Left colon (tissue), 2 donors: ENCODE measurements around the gene EPHA10. TPM values are rescaled to one million over a fixed set of nuclear protein-coding genes. Genes with fewer than 3 reads are reported as not detected.

Source experiments
- ATAC-seq: fragments of 200-7000 bp; cut with Tn5 transposase; one replicate; pipeline ENCODE4 v1.9.1; 2020; ENCODE audit warnings: mild to moderate bottlenecking, moderate library complexity
- DNase-seq, 2 donors: peaks; one replicate each; pipeline ENCODE4 v3.0.0-alpha.2; 2020
- intact Hi-C, 2 donors: fragments of 100-400 bp; cut with DNase I in 1 of 2; cut with micrococcal nuclease in 1 of 2; formaldehyde crosslinking; loops; one replicate each; pipeline versions ENCODE4 v1.11.2 to v1.14.0; 2022; cut with DNase I, micrococcal nuclease
- total RNA-seq, 2 donors: library from RNA; stranded (reverse); fragmentation: NEBNext Ultra II Directional; extraction: Animal tissue kit (Norgen Biotek cat#: 25700); gene quantifications; one replicate each; pipeline ENCODE4 v1.2.1, GENCODE V29; 2021
- donor health status: DM: no; HTN: no; CAD: no.
- donor health status: DM: yes; HTN: yes; CAD: no.

EPHA10 gene
- total RNA-seq, 2 donors from 2014 or later = 49.2 to 62.5 TPM

GRCh38 chr1:37720231-37721130 is 44.4 kb downstream of the EPHA10 start:
- intact Hi-C loops = no loop called here
- DNase-seq (no peak), ATAC-seq (no peak)

- intact Hi-C loops = no loop called here
- DNase-seq (no peak), ATAC-seq (no peak)
These were observed 45.2 kb downstream of the EPHA10 start for GRCh38 chr1:37719572-37720195.

- intact Hi-C loops = no loop called here
- no peak for DNase-seq
- no peak for ATAC-seq
These were observed 45.9 kb downstream of the EPHA10 start for GRCh38 chr1:37718901-37719571.

DNA sequence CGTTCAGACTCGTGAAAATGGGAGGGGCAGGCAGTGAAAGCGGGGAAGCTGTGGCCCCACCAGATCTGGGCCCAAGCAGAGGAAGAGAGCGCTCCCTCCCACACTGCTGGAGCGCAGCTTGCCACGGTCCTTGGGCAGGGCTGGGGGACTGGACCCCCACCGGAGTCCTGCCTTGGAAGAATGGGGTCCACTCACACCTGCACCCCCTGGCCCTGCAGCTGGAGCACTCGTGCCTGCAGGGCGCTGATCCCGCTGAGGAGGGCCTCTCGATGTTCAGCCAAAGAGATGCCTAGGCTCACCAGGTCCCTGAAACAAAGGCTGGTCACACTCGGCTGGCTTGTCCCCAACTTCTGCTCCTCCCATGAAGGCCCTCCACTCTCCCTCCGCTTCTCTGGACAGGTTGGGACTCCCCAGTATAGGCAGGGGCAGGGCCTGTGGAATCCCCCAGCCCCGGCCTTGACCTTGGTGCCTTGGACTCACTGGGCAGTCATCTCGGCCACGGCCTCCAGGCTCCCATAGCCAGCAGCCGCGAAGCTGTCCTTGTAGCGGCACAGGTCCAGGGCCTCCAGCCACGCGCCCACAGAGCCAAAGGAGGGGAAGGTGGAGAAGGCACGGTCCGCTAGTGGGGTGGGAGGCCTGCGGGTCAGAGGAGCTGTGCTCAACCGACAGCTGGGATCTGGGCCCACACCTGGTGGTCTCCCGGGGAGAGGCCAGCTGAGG is 46.6 kb downstream of the EPHA10 start:
- no peak for DNase-seq

DNA sequence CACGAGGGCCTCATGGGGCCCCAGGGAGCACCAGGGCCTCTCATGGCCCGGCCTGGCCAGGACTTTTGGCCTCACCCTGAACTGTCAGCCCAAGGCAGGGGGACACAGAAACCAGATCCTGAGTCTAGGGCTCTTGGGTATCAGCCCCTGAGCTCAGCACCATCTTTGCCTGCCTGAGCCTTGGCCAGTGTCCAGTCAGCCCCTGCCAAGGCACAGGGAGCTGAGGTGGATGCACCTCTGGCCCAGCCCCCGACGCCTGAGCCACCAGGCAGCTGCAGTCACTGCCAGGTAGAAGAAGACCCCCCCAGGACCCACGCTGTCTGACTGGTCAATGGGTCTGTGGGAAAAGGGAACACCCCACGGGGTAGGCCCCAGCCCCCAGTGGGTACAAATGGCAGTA is 47.3 kb downstream of the EPHA10 start:
- DNase-seq (no peak), ATAC-seq (no peak)
- intact Hi-C loops = no loop called here

More for the DNA sequence above, 46.6 kb downstream of the EPHA10 start:
- intact Hi-C loops = no loop called here
- ATAC-seq = no peak

- ATAC-seq (no peak), DNase-seq (no peak)
- intact Hi-C loops = no loop called here
These were observed 48.6 kb downstream of the EPHA10 start for GRCh38 chr1:37716321-37716720.

DNA sequence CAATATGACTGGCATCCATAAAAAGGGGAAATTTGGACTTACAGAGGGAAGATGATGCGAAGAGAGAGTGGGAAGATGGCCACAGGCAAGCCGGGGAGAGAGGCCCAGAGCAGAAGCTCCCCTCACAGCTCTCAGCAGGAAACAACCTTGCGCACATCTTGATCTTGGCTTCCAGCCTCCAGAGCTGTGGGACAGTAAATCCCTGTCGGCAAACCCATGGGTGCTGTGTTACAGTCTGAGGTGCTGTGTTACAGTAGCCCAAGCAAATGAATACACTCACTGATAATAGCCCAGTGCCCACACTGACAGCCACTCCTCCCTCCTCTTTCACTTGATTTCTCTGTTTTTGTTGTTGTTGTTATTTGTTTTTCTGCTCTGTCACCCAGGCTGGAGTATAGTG is 50.2 kb downstream of the EPHA10 start:
- no peak for DNase-seq
- no peak for ATAC-seq
- intact Hi-C loops = no loop called here

DNA sequence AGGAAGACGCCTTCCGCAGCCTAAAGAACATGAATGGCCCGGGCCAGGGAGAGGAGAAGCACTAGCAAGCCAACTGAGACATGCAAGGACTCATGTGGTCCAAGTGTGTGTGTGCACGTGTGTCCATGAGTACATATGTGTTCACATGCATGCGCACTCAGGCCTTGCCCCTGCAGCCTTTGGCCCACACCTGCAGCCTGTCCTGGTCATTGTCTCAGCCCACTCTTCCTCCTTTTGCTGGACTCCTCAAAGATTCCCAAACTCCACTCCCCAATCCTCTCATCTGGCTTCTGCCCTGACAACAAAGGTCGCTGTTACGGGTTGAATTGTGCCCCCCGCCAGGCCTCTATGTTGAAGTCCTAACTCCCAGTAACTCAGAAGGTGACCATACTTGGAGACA is 50.7 kb downstream of the EPHA10 start:
- no peak for DNase-seq
- intact Hi-C loops = no loop called here

DNA sequence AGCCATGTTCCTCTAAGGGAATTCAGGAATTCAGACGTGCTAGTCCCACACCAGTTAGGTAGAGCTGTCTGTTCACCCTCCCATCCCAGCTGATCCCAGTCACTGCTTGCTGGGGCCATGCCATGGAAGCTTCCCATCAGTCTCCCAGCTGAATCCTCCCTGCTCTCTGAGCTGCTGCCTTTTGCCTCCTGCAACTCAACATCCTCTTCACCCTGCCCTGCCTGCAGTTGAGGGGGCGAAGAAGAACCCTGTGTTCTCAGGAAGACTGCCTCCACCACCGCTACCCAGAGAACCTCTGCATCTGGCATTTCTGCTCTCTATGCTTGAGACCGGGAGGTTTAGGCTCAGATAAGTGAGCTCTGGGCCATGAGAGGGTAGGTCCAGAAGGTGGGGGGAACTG is 56.4 kb downstream of the EPHA10 start:
- intact Hi-C loops = no loop called here
- ATAC-seq = no peak

More for the DNA sequence above, 50.7 kb downstream of the EPHA10 start:
- no peak for ATAC-seq

DNA sequence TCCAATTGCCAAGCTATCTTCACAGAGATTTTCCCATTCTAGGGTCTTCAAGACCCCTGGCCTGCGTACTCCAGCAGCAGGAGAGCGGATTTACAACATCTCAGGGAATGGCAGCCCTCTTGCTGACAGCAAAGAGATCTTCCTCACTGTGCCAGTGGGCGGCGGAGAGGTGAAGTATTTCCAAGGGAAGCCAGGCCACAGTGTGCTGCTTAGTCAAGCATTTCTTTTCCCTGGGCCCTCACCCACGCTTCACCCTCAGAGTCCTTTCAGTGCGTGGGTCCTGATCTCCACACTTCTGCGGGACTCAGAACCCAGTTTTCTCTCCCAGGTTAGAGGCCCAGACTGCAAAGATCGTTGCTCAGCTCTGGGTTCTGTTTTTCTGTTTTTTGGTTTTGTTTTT is 59.5 kb downstream of the EPHA10 start:
- DNase-seq (no peak), ATAC-seq (no peak)
- intact Hi-C loops = no loop called here

More for the DNA sequence above, 56.4 kb downstream of the EPHA10 start:
- no peak for DNase-seq

DNA sequence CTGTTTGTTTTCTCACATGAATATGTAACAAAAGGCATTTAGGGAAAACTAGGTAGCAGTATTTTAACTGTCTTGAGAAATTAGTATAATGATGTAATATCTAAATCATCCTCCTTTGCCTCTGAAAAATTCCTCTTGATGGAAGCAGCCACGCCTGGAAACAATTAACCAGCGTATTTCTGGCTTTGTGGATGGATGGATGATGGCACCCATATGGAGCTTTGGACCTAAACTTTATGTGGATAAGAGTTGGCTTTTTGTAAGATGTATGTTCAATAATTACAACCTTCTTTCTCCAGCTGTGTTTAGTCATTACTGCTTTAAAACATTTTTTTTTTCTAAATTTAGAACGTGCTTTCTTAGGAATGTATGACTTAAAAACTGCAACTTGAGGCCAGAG is 60.0 kb downstream of the EPHA10 start:
- no peak for ATAC-seq
- intact Hi-C loops = no loop called here

GRCh38 chr1:37703061-37703460 is 61.9 kb downstream of the EPHA10 start:
- ATAC-seq (no peak), DNase-seq (no peak)
- intact Hi-C loops = no loop called here

More for the DNA sequence above, 60.0 kb downstream of the EPHA10 start:
- DNase-seq = no peak

DNA sequence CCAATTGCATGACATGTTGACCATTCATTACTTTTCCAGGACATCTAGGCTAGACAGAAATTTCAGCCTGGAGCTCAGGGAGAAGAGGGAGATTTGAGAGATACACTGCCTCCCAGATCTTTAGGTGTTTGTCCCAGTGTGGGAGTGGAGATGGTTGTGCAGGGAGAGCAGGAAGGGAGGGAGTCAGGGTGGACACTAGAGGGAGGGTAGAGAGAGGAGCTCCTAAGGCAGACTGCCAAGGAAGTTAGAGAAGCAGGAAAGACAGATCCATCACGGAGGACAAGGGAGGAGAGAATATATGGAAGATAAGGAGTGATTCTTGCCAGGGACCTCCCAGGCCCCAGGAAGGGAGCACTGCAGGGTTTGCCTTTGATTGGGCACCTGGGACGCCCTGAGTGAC is 63.9 kb downstream of the EPHA10 start:
- peak; percentile 16 for ATAC-seq
- no peak for DNase-seq
- intact Hi-C loops = no loop called here

DNA sequence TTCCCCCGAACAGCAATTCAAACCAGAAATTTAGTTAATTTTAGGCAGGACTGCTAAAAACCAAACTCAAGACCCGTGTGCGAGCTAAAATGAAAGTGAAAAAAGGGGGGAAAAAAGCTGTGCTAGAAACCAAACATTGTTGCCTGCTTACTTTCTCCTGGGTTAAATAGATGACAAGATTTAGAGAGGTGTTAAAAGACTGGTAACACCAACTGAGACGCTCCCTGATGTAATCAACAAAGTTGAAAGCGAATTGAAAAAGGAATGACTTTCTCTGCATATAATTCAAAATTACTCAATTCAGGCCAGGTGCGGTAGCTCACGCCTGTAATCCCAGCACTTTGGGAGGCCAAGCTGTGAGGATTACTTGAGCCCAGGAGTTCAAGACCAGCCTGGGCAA is 65.8 kb downstream of the EPHA10 start:
- no peak for DNase-seq
- intact Hi-C loops = loop anchor here in 1 of 2 donors (5.0 kb wide), 1 partner anchor 103 kb away; no protein-coding TSS in a partner anchor
- no peak for ATAC-seq

GRCh38 chr1:37697737-37698136 is 67.2 kb downstream of the EPHA10 start:
- DNase-seq (no peak), ATAC-seq (peak; percentile 54)
- intact Hi-C loops = loop anchor here in 1 of 2 donors (5.0 kb wide), 1 partner anchor 105 kb away; no protein-coding TSS in a partner anchor

DNA sequence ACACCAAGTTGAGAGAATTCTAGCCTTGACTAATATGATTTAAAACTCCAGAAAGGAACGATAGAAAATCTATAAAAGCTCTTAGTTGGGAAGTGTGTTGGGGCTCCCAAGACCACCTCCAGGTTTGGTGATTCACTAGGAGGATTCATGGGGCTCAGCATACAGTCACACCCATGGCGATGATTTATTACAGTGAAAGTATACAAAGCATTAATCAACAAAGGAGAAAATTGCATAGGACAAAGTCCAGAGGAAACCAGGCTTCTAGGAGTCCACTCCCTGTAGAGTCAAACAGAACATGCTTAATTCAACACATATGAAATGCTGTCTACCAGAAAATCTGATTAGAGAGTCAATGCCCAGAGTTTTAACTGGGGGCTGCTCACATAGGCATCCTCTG is 67.8 kb downstream of the EPHA10 start:
- peak; percentile 80 for ATAC-seq
- intact Hi-C loops = loop anchor here in 1 of 2 donors (5.0 kb wide), 1 partner anchor 105 kb away; no protein-coding TSS in a partner anchor
- no peak for DNase-seq

DNA sequence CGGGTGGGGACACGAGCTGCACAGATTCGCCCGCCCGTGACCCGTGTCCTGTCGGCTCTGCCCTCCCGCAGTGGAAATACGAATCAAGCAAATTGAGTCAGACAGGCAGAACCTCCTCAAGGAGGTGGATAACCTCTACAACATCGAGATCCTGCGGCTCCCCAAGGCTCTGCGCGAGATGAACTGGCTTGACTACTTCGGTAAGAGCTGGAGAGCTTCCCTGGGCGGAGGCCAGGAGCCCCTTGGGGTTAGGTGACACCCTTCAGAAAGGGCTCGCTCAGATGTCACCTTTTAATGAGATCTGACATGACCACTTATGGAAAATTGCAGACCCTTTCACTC is 72.1 kb downstream of the EPHA10 start:
- no peak for DNase-seq

DNA sequence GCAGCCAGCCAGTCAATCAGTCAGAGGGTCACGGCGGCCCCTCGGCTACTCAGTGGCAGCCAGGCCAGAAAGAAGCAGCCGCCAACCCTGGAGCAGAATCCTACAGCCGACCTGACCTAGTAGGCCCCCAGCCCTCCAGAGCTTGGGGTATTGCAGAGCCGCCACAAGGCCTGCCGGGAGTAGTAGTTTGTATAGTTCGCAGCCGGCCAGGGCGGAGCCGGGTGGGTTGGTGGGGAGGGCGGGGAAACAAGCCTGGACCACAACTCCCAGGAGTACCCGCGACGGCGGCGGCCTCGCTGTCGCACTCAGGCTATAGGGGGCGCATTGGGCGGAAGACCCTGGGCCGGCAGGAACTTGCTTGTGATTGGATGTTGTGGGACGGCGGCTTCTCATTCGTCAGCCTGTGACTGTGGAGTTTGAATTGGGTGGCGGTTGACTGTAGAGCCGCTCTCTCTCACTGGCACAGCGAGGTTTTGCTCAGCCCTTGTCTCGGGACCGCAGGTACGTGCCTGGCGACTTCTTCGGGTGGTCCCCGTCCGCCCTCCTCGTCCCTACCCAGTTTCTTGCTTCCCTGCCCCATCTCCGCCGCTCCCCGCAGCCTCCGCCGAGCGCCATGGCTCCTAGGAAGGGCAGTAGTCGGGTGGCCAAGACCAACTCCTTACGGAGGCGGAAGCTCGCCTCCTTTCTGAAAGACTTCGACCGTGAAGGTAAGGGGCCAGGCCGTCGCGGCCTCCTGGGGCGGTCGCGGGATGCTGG is 72.7 kb downstream of the EPHA10 start, which contains the start of gene CDCA8:
TSS of gene CDCA8 (plus strand) at position 439 of the 756 bp plus-strand sequence. CDS start at position 614, 175 bp downstream.
- intact Hi-C loops = no loop called here
- ATAC-seq = peak; percentile 82
- DNase-seq = peak; percentile 98

More for the DNA sequence above, 72.1 kb downstream of the EPHA10 start:
- intact Hi-C loops = no loop called here
- no peak for ATAC-seq
